ENCODE results near the gene NFATC2. TPM values are rescaled to one million over a fixed set of nuclear protein-coding genes. Genes with fewer than 3 reads are reported as not detected.

NFATC2 gene
- polyA plus RNA-seq, 2 donors = 0.75 to 0.90 TPM

DNA sequence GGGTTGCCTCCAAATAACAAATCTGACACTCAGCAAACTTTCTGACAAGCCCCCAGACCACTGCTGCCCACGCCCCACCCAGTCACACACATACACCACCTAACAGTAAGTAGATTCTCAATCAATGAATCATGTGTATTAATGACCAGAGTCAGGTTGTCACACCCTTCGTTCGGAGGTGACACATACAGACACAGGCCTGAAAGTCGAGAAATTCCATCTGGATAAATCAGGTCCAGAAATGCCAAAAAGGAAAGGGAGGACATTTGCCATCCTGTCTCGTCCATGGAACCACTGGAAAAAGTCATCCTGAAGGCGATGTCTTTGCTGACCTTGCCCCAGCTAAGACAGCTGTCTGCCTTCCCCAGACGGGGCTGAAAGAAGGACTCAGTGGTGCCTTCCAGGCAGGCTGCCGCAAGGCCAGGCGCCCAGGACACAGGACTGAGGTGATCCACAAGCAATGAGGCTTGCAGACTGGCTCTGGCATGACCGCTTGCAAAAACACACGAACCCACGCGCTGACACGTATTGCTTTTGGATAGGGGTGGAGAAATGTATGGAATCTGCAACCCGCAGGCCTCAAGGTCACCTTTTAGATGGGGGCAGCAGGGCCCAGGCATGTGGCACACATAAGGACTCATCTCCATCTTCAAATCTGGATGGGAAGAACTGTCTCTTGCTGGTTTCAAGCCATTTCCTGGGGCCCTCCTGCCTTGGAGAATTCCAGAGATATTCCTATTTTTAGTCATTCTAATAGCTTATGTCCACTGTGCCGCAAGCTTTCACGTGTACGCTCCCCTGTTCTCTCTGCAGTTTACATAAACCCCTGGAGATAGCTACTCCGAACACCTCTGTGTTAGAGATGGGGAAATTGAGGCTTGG is 9.0 kb downstream of the NFATC2 start:
- H3K4me1 ChIP-seq (ENCODE audit: control insufficient read depth in 2 of 2, insufficient read depth in 2 of 2, low read length in 1 of 2) = peaks cover 2 to 7% of the 10 kb centered on the region in 2 donors
- no peaks in the 10 kb centered on the region for H3K27me3 ChIP-seq (ENCODE audit: control insufficient read depth in 1 of 2, insufficient read depth in 2 of 2, low read length in 2 of 2)
- H3K27ac ChIP-seq (ENCODE audit: low read depth in 2 of 2, low read length in 1 of 2) = peak overlapping the region in 1 of 2 donors; percentile 50

DNA sequence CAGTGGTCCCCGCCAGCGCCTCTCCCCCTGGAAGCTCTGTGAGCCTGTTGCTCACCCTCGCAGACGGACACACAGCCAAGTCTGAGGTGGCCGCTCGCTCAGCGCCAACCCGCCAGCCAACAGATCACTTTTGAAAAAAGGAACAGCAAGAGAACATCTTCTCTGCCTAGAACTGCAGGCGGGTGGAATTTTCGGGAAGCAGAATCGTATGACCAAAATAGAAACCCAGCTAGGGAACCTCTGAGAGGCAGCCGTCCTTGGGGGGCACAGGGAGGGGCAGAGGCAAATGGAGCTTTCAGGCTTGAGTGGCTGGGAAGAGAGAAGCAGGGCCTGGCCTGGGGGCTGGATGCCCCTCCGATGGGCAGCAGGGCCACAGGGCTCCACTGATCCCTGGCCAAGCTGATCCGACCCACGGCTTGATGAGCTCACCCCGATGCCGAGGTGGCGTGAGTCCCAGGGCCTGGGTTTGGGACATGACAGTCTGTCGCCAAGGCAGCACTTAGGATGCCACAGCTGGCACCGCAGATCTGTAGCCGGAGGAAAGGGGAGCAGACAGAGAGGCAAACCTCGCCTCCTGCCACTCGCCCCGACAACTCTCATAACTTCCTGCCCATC is 9.8 kb downstream of the NFATC2 start:
- peak overlapping the region in 1 of 2 donors; percentile 50 for H3K27ac ChIP-seq (ENCODE audit: low read depth in 2 of 2, low read length in 1 of 2)
- H3K4me1 ChIP-seq (ENCODE audit: control insufficient read depth in 2 of 2, insufficient read depth in 2 of 2, low read length in 1 of 2) = peaks cover 2 to 7% of the 10 kb centered on the region in 2 donors
- no peaks in the 10 kb centered on the region for H3K36me3 ChIP-seq (ENCODE audit: control insufficient read depth in 2 of 2, insufficient read depth in 2 of 2, low read length in 1 of 2)
- H3K9me3 ChIP-seq (ENCODE audit: control insufficient read depth in 2 of 2, insufficient read depth in 1 of 2, low read depth in 1 of 2, low read length in 1 of 2) = no peaks in the 10 kb centered on the region
- WGBS, 2 donors = 72 to 76% methylated on average over 24 of the region's 24 CpGs
- no peaks in the 10 kb centered on the region for H3K27me3 ChIP-seq (ENCODE audit: control insufficient read depth in 1 of 2, insufficient read depth in 2 of 2, low read length in 2 of 2)
- H3K4me3 ChIP-seq (ENCODE audit: low read depth in 1 of 2, low read length in 2 of 2) = no peak overlapping the region

More for the DNA sequence above, 9.0 kb downstream of the NFATC2 start:
- WGBS, 2 donors = 78% methylated on average over 19 of the region's 19 CpGs
- Histone ChIP-seq H3K36me3 (ENCODE audit: control insufficient read depth in 2 of 2, insufficient read depth in 2 of 2, low read length in 1 of 2) (no peaks in the 10 kb centered on the region), H3K9me3 (ENCODE audit: control insufficient read depth in 2 of 2, insufficient read depth in 1 of 2, low read depth in 1 of 2, low read length in 1 of 2) (no peaks in the 10 kb centered on the region), H3K4me3 (ENCODE audit: low read depth in 1 of 2, low read length in 2 of 2) (no peak overlapping the region)

DNA sequence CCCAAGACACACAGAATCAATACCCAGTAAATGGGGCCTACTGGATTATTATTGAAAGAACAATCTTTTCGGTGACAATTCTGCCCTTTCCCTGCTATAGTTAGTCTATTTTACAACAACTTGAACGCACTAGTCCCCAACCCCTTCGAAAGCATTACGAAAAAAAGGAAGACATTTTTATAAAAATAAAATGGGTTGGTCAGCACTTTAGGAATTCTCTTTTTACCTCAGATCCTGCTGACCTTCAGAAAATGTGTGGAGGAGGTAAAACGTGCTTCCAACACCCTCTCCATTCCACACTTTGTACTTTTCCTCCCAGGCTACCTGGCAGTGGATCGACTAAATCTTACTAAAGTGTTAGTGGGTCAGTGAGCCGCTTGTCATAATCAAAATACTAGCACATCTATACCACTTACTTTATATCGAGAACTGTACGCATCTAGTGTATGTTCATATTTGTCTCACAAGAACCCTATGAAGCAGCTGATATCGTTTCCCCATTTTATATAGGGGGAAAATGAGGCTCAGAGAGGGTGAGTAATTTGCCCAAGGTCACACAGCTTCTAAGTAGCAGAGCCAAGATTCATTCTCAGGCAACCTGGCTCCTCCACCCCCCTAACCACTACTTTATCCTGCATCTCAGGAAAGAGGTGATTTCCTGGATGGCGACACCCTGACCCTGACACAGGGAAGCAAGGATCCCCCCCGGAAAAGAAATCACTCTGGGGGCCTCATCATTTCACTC is 10.6 kb downstream of the NFATC2 start:
- WGBS, 2 donors = 85 to 87% methylated on average over 12 of the region's 12 CpGs
- H3K36me3 ChIP-seq (ENCODE audit: control insufficient read depth in 2 of 2, insufficient read depth in 2 of 2, low read length in 1 of 2) = no peaks in the 10 kb centered on the region
- peaks cover 2 to 7% of the 10 kb centered on the region in 2 donors for H3K4me1 ChIP-seq (ENCODE audit: control insufficient read depth in 2 of 2, insufficient read depth in 2 of 2, low read length in 1 of 2)
- no peaks in the 10 kb centered on the region for H3K9me3 ChIP-seq (ENCODE audit: control insufficient read depth in 2 of 2, insufficient read depth in 1 of 2, low read depth in 1 of 2, low read length in 1 of 2)
- H3K4me3 ChIP-seq (ENCODE audit: low read depth in 1 of 2, low read length in 2 of 2) = no peak overlapping the region
- H3K27me3 ChIP-seq (ENCODE audit: control insufficient read depth in 1 of 2, insufficient read depth in 2 of 2, low read length in 2 of 2) = no peaks in the 10 kb centered on the region
- H3K27ac ChIP-seq (ENCODE audit: low read depth in 2 of 2, low read length in 1 of 2) = peak overlapping the region in 1 of 2 donors; percentile 6

DNA sequence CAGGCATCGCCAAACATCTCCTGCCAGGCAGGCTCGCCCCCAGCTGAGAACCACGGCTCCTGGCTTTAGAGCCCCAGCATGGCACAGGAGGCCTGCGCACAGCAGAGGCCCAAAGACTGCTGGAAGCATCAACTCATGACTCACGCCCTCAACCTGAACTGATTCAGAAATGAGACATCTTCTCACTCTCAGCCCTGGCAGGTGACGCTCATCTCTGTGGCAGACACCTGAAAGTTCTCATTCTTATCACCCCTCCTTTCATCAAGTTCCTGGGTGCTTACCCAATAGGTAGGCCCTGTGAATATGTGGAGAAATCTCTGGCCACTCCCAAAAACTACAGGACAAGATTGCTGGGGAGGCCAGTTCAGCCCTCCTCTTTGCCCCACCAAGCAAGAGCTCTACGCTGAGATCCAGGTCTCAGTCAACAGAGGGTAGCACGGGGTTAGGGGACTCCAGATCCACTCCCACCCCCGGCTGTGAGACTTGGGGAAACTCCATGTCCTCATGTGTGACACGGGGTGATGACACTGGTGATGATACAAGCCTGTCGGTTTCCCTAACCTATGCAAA is 11.3 kb downstream of the NFATC2 start:
- no peak overlapping the region for H3K27ac ChIP-seq (ENCODE audit: low read depth in 2 of 2, low read length in 1 of 2)
- no peaks in the 10 kb centered on the region for H3K36me3 ChIP-seq (ENCODE audit: control insufficient read depth in 2 of 2, insufficient read depth in 2 of 2, low read length in 1 of 2)
- H3K27me3 ChIP-seq (ENCODE audit: control insufficient read depth in 1 of 2, insufficient read depth in 2 of 2, low read length in 2 of 2) = no peaks in the 10 kb centered on the region
- H3K4me3 ChIP-seq (ENCODE audit: low read depth in 1 of 2, low read length in 2 of 2) = no peak overlapping the region
- 79 to 82% methylated on average over 11 of the region's 11 CpGs for WGBS, 2 donors
- no peaks in the 10 kb centered on the region for H3K9me3 ChIP-seq (ENCODE audit: control insufficient read depth in 2 of 2, insufficient read depth in 1 of 2, low read depth in 1 of 2, low read length in 1 of 2)
- H3K4me1 ChIP-seq (ENCODE audit: control insufficient read depth in 2 of 2, insufficient read depth in 2 of 2, low read length in 1 of 2) = peaks cover 2 to 7% of the 10 kb centered on the region in 2 donors

DNA sequence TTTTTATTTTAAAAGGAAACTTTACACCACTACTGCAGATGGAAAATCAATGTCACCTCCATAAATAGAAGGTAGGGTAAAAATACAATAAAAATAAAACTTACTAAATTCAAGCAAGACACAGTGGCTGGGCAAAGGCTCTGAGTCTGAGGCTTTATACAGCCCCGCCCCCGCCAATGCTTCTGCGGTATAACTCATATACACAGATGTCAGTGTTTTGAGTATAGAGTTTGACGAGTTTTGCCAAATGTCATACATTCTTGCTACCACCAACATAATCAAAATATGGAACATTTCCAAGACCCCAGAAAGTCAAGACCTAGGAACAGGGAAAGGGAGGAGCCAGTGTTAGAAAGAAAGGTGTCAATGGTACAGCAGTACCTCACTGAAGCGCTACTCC is 12.8 kb downstream of the NFATC2 start:
- no peaks in the 10 kb centered on the region for H3K27me3 ChIP-seq (ENCODE audit: control insufficient read depth in 1 of 2, insufficient read depth in 2 of 2, low read length in 2 of 2)
- H3K4me3 ChIP-seq (ENCODE audit: low read depth in 1 of 2, low read length in 2 of 2) = no peak overlapping the region
- H3K27ac ChIP-seq (ENCODE audit: low read depth in 2 of 2, low read length in 1 of 2) = no peak overlapping the region
- H3K4me1 ChIP-seq (ENCODE audit: control insufficient read depth in 2 of 2, insufficient read depth in 2 of 2, low read length in 1 of 2) = peaks cover 2 to 7% of the 10 kb centered on the region in 2 donors
- 69 to 77% methylated on average over 5 of the region's 5 CpGs for WGBS, 2 donors
- no peaks in the 10 kb centered on the region for H3K9me3 ChIP-seq (ENCODE audit: control insufficient read depth in 2 of 2, insufficient read depth in 1 of 2, low read depth in 1 of 2, low read length in 1 of 2)
- no peaks in the 10 kb centered on the region for H3K36me3 ChIP-seq (ENCODE audit: control insufficient read depth in 2 of 2, insufficient read depth in 2 of 2, low read length in 1 of 2)

DNA sequence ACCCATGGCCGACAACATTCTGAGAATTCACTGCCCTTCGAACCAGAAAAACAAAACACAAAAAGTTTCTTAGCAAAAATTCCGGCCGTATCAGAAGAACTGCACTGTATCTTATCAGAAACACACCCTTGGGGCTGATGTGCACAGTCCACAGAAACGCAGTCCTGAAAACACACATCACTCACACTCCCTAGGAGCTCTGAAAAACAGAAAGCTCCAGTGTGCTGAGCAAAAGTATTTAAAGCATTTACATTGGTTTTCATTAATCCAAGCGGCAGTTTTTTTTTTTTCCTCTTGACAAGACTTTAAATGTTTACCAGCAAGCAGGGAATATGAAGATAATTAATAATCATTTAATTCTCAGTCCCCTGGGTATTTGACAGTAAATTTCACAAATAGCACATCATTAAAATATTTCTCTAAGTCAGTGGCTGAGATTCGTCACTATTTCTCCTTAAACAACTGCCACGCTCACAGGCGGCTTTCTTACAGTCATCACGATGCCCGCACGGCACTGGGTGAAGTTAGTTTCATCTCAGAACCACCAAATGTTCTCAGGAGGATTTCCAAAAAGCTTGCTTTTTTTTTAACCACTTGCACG is 13.3 kb downstream of the NFATC2 start:
- no peak overlapping the region for H3K27ac ChIP-seq (ENCODE audit: low read depth in 2 of 2, low read length in 1 of 2)

DNA sequence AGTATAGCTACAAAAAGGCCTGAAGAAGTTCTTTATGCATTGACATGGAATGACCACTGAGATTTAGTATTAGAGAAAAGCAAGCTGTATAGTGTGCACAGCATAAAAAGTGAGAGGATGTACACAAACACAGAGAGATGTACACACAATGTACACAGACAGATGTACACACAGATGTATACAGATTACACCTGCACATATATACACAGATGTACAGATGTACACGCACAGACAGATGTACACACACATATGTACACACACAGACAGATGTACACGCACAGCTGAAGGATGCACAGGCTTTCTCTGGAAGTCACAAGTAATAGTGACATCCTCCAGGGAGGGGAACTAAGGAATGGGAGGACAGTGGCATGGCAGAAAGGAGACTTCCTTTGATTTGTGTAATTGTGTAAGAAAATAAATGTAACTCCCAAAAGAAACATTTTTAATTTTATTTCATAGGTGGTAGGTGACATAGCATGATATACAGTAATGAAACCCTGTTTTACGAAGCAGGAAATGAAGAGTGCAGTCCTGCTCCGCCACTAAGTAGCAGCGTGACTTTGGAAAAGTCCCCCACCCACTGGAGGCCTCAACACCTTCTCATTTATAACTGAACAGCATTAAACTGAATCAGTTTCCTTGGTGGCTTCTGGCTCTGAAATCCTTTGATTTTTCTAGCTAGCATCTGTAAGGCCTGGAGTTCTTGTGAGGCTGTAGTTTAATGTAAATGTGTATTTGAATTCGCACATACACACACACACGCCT is 14.1 kb downstream of the NFATC2 start:
- Histone ChIP-seq H3K27ac (ENCODE audit: low read depth in 2 of 2, low read length in 1 of 2) (no peak overlapping the region), H3K4me3 (ENCODE audit: low read depth in 1 of 2, low read length in 2 of 2) (no peak overlapping the region), H3K9me3 (ENCODE audit: control insufficient read depth in 2 of 2, insufficient read depth in 1 of 2, low read depth in 1 of 2, low read length in 1 of 2) (no peaks in the 10 kb centered on the region), H3K27me3 (ENCODE audit: control insufficient read depth in 1 of 2, insufficient read depth in 2 of 2, low read length in 2 of 2) (no peaks in the 10 kb centered on the region), H3K4me1 (ENCODE audit: control insufficient read depth in 2 of 2, insufficient read depth in 2 of 2, low read length in 1 of 2) (peaks cover 2 to 4% of the 10 kb centered on the region in 2 donors), H3K36me3 (ENCODE audit: control insufficient read depth in 2 of 2, insufficient read depth in 2 of 2, low read length in 1 of 2) (no peaks in the 10 kb centered on the region)
- WGBS, 2 donors = 69 to 72% methylated on average over 7 of the region's 7 CpGs

More for the DNA sequence above, 13.3 kb downstream of the NFATC2 start:
- no peaks in the 10 kb centered on the region for H3K9me3 ChIP-seq (ENCODE audit: control insufficient read depth in 2 of 2, insufficient read depth in 1 of 2, low read depth in 1 of 2, low read length in 1 of 2)
- no peaks in the 10 kb centered on the region for H3K36me3 ChIP-seq (ENCODE audit: control insufficient read depth in 2 of 2, insufficient read depth in 2 of 2, low read length in 1 of 2)
- no peaks in the 10 kb centered on the region for H3K27me3 ChIP-seq (ENCODE audit: control insufficient read depth in 1 of 2, insufficient read depth in 2 of 2, low read length in 2 of 2)
- H3K4me3 ChIP-seq (ENCODE audit: low read depth in 1 of 2, low read length in 2 of 2) = no peak overlapping the region
- 44 to 49% methylated on average over 13 of the region's 13 CpGs for WGBS, 2 donors
- peaks cover 2 to 7% of the 10 kb centered on the region in 2 donors for H3K4me1 ChIP-seq (ENCODE audit: control insufficient read depth in 2 of 2, insufficient read depth in 2 of 2, low read length in 1 of 2)

DNA sequence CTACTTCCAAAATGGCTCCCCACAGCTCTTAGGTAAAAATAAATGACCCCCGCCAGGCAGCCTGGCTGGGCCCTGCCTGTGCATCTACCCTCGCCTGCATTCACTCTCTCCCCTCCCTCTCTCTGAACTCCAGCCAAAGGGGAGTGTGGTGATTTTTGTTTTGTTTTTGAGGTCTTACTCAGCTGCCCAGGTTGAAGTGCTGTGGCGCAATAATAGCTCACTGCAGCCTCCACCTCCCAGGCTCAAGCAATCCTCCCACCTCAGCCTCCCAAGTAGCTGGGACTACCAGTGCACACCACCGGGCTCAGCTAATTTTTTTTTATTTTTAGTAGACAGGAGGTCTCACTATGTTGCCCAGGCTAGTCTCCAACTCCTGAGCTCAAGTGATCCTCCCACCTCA is 15.8 kb downstream of the NFATC2 start:
- WGBS, 2 donors = 94 to 97% methylated on average over 4 of the region's 4 CpGs

More for the DNA sequence above, 15.8 kb downstream of the NFATC2 start:
- Histone ChIP-seq H3K27me3 (ENCODE audit: control insufficient read depth in 1 of 2, insufficient read depth in 2 of 2, low read length in 2 of 2) (no peaks in the 10 kb centered on the region), H3K4me3 (ENCODE audit: low read depth in 1 of 2, low read length in 2 of 2) (no peak overlapping the region), H3K27ac (ENCODE audit: low read depth in 2 of 2, low read length in 1 of 2) (no peak overlapping the region), H3K9me3 (ENCODE audit: control insufficient read depth in 2 of 2, insufficient read depth in 1 of 2, low read depth in 1 of 2, low read length in 1 of 2) (no peaks in the 10 kb centered on the region), H3K4me1 (ENCODE audit: control insufficient read depth in 2 of 2, insufficient read depth in 2 of 2, low read length in 1 of 2) (peaks cover 0 to 2% of the 10 kb centered on the region in 2 donors), H3K36me3 (ENCODE audit: control insufficient read depth in 2 of 2, insufficient read depth in 2 of 2, low read length in 1 of 2) (no peaks in the 10 kb centered on the region)
